RCC 7860 (cell line): ENCODE results near the gene SDK2.

ENCODE experiments used
- DNase-seq: peaks from one replicate; pipeline ENCODE4 v3.0.0-alpha.2; 2015; ENCODE audit warnings: low spot score
- FAIRE-seq: peaks from 2 replicates; lab custom pipeline; 2012; peaks lifted over from hg19 to GRCh38; lab: Jason Lieb, UNC

SDK2 gene

GRCh38 chr17:73433501-73433900, 210.7 kb downstream of the SDK2 start:
- DNase-seq (no peak), FAIRE-seq (no peak)

- FAIRE-seq = no peak
Observed at GRCh38 chr17:73432624-73433190, 211.5 kb downstream of the SDK2 start.

GRCh38 chr17:73431401-73432205, 212.6 kb downstream of the SDK2 start:
- DNase-seq = no peak
- FAIRE-seq = no peak

More at GRCh38 chr17:73432624-73433190, 211.5 kb downstream of the SDK2 start:
- no peak for DNase-seq

DNA sequence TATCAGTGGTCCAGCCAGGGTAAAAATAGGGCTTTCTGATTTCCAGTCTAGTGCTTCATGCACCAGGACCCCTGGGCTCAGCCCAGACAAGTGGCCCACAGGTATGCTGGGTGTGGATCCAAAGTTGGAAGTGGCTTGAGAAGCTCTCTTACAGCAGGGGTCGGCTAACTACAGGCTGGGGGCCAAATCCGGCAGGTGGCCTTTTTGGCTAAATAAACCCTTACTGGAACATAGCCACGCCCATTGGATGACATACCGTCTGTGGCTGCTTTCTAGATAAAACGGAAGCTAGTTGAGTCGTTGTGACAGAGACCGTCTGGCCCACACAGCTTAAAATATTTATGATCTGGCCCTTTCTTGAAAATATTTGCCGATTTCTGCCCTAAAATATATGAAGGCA, 213.4 kb downstream of the SDK2 start:
- DNase-seq = no peak
- no peak for FAIRE-seq

- FAIRE-seq (no peak), DNase-seq (no peak)
Observed at GRCh38 chr17:73430165-73430680, 214.0 kb downstream of the SDK2 start.

DNA sequence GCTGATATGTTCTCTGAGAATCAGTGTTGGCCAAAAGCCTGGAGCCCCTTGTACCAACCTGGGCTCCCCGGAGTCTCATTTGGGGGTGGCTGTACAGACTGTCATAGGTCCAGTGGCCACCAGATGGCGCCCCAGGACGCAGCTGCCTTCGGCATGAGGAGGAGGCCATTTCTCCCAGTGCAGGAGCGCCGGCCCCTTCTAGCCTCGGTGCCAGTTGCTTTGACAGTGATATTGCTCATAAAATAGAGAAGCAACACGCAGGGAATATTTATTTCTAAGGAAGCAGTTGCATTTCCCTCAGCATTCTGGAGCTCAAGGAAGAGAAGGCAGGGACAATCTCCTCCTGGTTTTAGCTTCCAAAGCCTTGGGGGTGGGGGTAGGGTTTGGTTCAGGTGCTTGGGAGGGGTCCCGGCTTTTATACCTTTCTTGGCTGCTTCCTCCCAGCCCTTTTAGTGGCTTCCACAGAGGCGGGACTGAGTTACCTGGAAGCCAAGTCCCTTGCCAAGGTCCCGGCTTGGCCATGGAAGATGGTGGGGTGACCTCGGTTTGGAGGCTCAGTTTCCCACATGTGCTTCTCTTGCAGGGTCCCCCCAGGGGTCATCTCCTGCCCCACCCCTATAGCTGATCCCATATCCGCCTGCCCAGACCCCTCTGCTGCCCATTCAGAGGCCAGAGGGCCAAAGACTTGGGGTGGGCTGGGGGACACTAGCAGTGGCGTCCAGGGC, 214.6 kb downstream of the SDK2 start:
- FAIRE-seq (no peak), DNase-seq (peak; percentile 48)

GRCh38 chr17:73427198-73427597, 217.0 kb downstream of the SDK2 start:
- no peak for FAIRE-seq
- no peak for DNase-seq

DNA sequence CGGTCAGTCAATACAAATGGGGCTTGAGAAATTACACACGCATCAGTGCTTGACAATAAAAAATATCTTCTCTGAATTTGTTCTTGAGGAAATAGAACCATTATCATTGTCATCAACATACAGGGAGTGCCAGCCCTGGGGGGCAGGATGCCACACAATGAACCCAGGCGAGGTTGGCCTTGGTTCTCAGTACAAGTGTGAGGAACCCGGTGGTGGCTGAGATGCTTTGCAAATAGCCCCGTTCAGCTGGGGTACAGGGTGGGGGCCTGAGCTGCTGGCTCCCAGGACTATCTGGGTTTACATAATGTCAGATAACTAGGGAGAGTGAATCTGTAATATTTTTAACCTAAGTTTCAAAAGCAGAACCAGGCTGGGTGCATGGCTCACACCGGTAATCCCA, 219.7 kb downstream of the SDK2 start:
- DNase-seq (no peak), FAIRE-seq (no peak)

- no peak for FAIRE-seq
- no peak for DNase-seq
Observed at GRCh38 chr17:73423806-73424205, 220.4 kb downstream of the SDK2 start.

- DNase-seq (no peak), FAIRE-seq (no peak)
Observed at GRCh38 chr17:73423159-73423715, 221.0 kb downstream of the SDK2 start.

DNA sequence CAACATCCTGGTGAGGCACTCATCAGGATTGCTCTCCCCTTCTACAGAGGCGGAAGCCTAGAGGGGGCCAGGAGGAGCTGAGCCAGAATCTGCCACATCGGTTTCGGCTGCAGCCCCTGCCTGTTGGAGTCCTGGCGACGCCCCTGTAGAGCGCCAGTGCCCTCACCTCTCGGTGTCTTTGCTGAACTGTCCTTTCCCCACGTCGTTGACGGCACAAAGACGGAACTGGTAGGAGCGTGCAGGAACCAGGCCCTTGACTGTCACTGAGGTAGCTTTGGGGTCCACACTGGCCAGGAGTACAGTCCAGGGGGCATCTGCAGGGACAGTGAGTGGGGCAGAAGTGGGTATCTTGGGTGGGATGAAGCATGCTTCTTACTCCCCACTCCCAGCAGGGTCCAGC, 222.1 kb downstream of the SDK2 start:
- no peak for FAIRE-seq
- DNase-seq = no peak

DNA sequence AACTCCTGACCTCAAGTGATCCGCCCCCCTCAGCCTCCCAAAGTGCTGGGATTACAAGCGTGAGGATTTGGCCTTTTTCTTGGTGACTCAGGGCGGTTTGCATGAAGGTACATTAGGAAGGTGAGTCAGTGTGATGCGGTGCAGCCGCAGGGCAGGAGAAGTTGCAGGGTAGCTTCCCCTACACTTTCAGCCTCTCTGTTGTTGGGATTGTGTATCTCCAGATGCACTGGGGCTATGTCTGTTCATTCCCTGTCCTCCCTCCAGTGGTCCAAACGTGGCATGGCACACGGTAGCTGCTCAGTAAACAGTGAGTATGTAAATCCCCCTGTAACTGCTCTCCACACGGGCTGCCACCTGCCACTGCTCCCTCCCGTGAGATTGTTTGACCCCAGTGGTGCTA, 223.3 kb downstream of the SDK2 start:
- peak; percentile 64 for FAIRE-seq
- DNase-seq = peak; percentile 86

GRCh38 chr17:73419881-73420280, 224.4 kb downstream of the SDK2 start:
- no peak for FAIRE-seq

DNA sequence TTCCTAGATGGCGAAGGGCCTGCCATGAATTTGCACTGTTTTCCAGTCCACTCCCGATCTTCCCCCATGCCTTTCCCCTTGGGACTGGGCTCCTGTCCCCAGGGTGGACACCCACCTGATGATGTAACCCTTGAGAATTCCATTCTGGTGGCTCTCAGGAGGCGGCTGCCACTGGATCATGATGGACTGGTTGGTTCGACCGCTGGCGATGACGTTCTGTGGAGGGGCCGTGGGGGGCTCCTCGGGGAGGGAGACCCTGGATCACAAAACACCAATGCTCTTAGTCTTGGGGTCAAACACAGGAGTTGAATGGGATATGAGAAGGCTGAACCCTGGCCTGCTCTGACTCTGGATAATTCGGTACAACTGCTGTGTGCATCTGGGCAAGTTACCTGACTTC, 225.2 kb downstream of the SDK2 start:
- no peak for DNase-seq
- no peak for FAIRE-seq

More at GRCh38 chr17:73419881-73420280, 224.4 kb downstream of the SDK2 start:
- no peak for DNase-seq

DNA sequence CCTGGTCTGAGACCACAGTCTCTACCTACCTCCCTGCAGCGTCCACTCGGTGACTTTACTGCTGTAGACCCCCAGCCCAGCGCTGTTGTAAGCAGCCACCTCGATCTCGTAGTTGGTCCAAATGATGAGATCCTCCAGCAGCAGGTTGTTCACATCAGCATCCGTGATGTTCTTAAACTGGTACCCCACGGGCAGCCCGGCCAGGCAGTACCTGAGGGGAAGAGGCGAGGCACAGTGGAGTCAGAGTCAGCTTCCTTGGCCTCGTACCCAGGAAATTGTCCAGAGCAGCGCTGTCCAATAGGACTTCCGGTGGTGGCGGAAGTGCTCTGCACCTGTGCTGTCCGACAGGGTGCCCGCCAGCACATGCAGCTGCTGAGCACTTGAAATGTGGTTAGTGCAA, 228.5 kb downstream of the SDK2 start:
- DNase-seq (no peak), FAIRE-seq (no peak)

- FAIRE-seq = no peak
Observed at GRCh38 chr17:73414171-73414955, 229.9 kb downstream of the SDK2 start.

GRCh38 chr17:73412914-73413313, 231.3 kb downstream of the SDK2 start:
- FAIRE-seq = no peak
- no peak for DNase-seq

More at GRCh38 chr17:73414171-73414955, 229.9 kb downstream of the SDK2 start:
- no peak for DNase-seq

GRCh38 chr17:73411313-73411747, 232.9 kb downstream of the SDK2 start:
- DNase-seq = no peak

GRCh38 chr17:73410586-73411312, 233.5 kb downstream of the SDK2 start:
- DNase-seq = no peak
- no peak for FAIRE-seq

More at GRCh38 chr17:73411313-73411747, 232.9 kb downstream of the SDK2 start:
- FAIRE-seq = no peak

DNA sequence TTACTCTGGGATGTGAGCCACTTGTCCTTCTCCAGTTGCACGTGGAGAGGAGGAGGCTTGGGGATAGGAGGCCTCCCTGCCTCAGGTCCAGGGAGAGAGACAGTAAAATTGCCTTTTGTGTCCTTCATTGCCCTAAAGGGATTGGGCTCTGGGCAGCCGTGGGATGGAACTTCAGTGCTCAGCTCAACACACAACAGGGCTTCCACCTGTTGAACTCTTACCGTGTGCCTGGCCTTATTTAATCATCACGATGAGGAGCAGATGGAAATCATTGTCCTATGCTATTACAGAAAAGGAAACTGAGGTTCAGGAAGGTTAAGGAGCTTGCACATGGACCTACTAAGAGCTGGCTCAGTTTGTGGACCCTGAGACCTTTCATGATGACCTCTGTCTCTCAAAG, 240.0 kb downstream of the SDK2 start:
- DNase-seq = no peak
- FAIRE-seq = no peak
